ENCODE measurements around the gene TUBA4A. TPM values are rescaled to one million over a fixed set of nuclear protein-coding genes. Genes with fewer than 3 reads are reported as not detected.

The TUBA4A gene
- total and polyA plus RNA-seq, 10 of the 15 experiments (the other 5 are each of a cell fraction or from before 2014, with no cell fraction given), result 58.2 to 325 (median 134) TPM

- peak; percentile 66 for TF ChIP-seq FOXM1 (IDR thresholded peaks at IDR 0.05; ENCODE audit: low read depth, low read length)
- TF ChIP-seq EP300 (IDR thresholded peaks at IDR 0.05; ENCODE audit: borderline replicate concordance in 1 of 2, control insufficient read depth in 1 of 2, low read depth in 2 of 2, low read length in 2 of 2), result peak; percentile 42 to 59; a peak in 2 of 4 replicates
- TF ChIP-seq SMARCA5 (IDR thresholded peaks at IDR 0.05), result peak; percentile 50
- peak; percentile 61; the same call in 1 of the 2 replicates for TF ChIP-seq NFIC (IDR thresholded peaks at IDR 0.05; ENCODE audit: low read depth, low read length)
- TF ChIP-seq, protein P1, sequence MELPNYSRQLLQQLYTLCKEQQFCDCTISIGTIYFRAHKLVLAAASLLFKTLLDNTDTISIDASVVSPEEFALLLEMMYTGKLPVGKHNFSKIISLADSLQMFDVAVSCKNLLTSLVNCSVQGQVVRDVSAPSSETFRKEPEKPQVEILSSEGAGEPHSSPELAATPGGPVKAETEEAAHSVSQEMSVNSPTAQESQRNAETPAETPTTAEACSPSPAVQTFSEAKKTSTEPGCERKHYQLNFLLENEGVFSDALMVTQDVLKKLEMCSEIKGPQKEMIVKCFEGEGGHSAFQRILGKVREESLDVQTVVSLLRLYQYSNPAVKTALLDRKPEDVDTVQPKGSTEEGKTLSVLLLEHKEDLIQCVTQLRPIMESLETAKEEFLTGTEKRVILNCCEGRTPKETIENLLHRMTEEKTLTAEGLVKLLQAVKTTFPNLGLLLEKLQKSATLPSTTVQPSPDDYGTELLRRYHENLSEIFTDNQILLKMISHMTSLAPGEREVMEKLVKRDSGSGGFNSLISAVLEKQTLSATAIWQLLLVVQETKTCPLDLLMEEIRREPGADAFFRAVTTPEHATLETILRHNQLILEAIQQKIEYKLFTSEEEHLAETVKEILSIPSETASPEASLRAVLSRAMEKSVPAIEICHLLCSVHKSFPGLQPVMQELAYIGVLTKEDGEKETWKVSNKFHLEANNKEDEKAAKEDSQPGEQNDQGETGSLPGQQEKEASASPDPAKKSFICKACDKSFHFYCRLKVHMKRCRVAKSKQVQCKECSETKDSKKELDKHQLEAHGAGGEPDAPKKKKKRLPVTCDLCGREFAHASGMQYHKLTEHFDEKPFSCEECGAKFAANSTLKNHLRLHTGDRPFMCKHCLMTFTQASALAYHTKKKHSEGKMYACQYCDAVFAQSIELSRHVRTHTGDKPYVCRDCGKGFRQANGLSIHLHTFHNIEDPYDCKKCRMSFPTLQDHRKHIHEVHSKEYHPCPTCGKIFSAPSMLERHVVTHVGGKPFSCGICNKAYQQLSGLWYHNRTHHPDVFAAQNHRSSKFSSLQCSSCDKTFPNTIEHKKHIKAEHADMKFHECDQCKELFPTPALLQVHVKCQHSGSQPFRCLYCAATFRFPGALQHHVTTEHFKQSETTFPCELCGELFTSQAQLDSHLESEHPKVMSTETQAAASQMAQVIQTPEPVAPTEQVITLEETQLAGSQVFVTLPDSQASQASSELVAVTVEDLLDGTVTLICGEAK (IDR thresholded peaks at IDR 0.05; ENCODE audit: borderline replicate concordance), result peak; percentile 36; the same call in 1 of the 2 replicates
- no peak for TF ChIP-seq IRF4 (IDR thresholded peaks at IDR 0.05; ENCODE audit: low read depth, low read length)
- TF ChIP-seq RELB (IDR thresholded peaks at IDR 0.05; ENCODE audit: low read depth), result peak; percentile 60
- TF ChIP-seq, protein P2, sequence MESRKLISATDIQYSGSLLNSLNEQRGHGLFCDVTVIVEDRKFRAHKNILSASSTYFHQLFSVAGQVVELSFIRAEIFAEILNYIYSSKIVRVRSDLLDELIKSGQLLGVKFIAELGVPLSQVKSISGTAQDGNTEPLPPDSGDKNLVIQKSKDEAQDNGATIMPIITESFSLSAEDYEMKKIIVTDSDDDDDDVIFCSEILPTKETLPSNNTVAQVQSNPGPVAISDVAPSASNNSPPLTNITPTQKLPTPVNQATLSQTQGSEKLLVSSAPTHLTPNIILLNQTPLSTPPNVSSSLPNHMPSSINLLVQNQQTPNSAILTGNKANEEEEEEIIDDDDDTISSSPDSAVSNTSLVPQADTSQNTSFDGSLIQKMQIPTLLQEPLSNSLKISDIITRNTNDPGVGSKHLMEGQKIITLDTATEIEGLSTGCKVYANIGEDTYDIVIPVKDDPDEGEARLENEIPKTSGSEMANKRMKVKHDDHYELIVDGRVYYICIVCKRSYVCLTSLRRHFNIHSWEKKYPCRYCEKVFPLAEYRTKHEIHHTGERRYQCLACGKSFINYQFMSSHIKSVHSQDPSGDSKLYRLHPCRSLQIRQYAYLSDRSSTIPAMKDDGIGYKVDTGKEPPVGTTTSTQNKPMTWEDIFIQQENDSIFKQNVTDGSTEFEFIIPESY (IDR thresholded peaks at IDR 0.05), result no peak
- TF ChIP-seq, protein P3, sequence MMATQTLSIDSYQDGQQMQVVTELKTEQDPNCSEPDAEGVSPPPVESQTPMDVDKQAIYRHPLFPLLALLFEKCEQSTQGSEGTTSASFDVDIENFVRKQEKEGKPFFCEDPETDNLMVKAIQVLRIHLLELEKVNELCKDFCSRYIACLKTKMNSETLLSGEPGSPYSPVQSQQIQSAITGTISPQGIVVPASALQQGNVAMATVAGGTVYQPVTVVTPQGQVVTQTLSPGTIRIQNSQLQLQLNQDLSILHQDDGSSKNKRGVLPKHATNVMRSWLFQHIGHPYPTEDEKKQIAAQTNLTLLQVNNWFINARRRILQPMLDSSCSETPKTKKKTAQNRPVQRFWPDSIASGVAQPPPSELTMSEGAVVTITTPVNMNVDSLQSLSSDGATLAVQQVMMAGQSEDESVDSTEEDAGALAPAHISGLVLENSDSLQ (IDR thresholded peaks at IDR 0.05), result peak; percentile 89
Measured at GRCh38 chr2:219278655-219279150, 25.0 kb upstream of the TUBA4A start (continued).

Measured in GM12878 (cell line).